ENCODE data around the gene WDR17.

WDR17 gene

GRCh38 chr4:176137631-176138030 lies 72.0 kb downstream of the WDR17 start:
- TF ChIP-seq, protein P1, sequence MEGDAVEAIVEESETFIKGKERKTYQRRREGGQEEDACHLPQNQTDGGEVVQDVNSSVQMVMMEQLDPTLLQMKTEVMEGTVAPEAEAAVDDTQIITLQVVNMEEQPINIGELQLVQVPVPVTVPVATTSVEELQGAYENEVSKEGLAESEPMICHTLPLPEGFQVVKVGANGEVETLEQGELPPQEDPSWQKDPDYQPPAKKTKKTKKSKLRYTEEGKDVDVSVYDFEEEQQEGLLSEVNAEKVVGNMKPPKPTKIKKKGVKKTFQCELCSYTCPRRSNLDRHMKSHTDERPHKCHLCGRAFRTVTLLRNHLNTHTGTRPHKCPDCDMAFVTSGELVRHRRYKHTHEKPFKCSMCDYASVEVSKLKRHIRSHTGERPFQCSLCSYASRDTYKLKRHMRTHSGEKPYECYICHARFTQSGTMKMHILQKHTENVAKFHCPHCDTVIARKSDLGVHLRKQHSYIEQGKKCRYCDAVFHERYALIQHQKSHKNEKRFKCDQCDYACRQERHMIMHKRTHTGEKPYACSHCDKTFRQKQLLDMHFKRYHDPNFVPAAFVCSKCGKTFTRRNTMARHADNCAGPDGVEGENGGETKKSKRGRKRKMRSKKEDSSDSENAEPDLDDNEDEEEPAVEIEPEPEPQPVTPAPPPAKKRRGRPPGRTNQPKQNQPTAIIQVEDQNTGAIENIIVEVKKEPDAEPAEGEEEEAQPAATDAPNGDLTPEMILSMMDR (IDR thresholded peaks at IDR 0.05), result no peak

- TF ChIP-seq, protein P1 (IDR thresholded peaks at IDR 0.05), result no peak
Measured at GRCh38 chr4:176139518-176139917, 73.9 kb downstream of the WDR17 start.

DNA sequence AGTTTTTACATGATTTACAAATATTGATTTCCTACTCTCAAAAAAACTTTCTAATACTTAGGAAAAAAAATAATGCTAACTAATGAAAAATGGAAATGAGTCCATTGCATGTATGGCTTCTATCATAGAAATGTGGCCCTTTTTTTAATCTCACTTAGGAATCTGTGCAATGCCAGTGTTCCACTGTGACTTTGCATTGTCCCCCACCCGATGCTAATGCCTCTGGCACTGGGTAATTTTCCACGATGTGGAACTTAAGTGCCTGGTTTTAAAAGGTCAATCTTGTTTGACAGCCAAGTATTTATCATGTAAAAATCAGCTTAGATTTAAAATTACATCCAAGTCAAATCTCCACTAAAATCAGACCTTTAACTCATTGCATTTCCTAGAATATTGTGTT lies 76.6 kb downstream of the WDR17 start:
- TF ChIP-seq, protein P1 (IDR thresholded peaks at IDR 0.05), result no peak

- TF ChIP-seq, protein P1 (IDR thresholded peaks at IDR 0.05), result no peak
Measured at GRCh38 chr4:176149680-176150355, 84.2 kb downstream of the WDR17 start.

DNA sequence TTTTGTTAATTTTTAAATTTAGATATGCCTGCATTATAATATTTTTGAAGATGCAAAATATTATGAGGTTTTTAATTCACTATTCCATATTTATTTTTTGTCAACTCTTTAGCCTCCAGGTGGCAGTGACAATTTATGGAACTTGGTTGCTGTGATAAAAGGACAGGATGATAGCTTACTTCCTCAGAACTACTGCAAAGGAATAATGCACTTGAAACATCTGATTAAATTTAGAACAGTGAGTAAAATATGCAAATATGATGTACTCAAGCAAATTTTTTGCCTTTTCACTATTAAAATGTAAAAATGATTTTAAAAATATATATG lies 84.7 kb downstream of the WDR17 start:
- TF ChIP-seq, protein P1 (IDR thresholded peaks at IDR 0.05), result peak; percentile 54; the same call in 1 of the 2 replicates

DNA sequence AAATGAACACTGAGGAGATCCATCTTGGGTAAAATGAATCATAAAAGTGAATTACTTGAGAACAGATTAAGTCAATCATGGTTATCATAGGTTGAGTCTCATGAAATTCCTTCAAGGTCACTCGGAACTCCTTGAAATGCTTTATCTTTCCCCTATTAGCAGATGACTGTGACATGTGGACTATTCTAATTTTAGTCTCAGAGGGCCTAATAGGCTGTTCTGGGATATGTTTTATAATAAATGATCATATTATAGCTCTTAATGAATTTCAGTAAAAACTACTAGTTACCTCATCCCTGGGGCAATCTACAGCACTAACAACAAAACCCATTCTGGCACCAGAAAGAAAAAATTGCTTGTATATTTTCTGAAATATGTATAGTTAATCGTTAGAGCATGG lies 85.1 kb downstream of the WDR17 start:
- TF ChIP-seq, protein P1 (IDR thresholded peaks at IDR 0.05), result no peak

- TF ChIP-seq, protein P1 (IDR thresholded peaks at IDR 0.05), result no peak
Measured at GRCh38 chr4:176153124-176153523, 87.5 kb downstream of the WDR17 start.

GRCh38 chr4:176156656-176157055 lies 91.0 kb downstream of the WDR17 start:
- TF ChIP-seq, protein P1 (IDR thresholded peaks at IDR 0.05), result no peak

All from LNCAP (cell line).